Activated T-cell treated with anti-CD3 and anti-CD28 coated beads, Interleukin-2, amount 50 U/mL, for 72 hours (primary cell): ENCODE data around the gene PACS2. TPM values are rescaled to one million over a fixed set of nuclear protein-coding genes. Genes with fewer than 3 reads are reported as not detected.
A peak's percentile ranks its signal among the peaks of the same experiment; 100 is the strongest.
"Not testable (repeated sequence)": the region's sequence is repeated elsewhere in the genome, so short reads cannot be mapped to it uniquely, and the experiment has no call there.

ENCODE experiments used
- ATAC-seq, 2 donors: fragments of 150-1000 bp; cut with Tn5 transposase; replicated peaks in 1 of 2; 2 replicates each; pipeline ENCODE4 v1.10.0; 2021; ENCODE audit warnings: moderate library complexity in 2 of 2, mild to moderate bottlenecking in 1 of 2
- DNase-seq, 2 donors: peaks; one replicate each; pipeline ENCODE4 v3.0.0; 2021 to 2022; ENCODE audit warnings: mixed read lengths in 1 of 2
- H3K27ac Mint-ChIP-seq: one replicate; pipeline ENCODE4 v1.8.0; 2022; ENCODE audit warnings: mild to moderate bottlenecking, moderate library complexity, mixed read lengths
- H3K27me3 Mint-ChIP-seq: one replicate; pipeline ENCODE4 v1.8.0; 2022; ENCODE audit warnings: low read depth, mixed read lengths
- H3K36me3 Mint-ChIP-seq, 2 donors: one replicate each; pipeline ENCODE4 v1.8.0; 2022; ENCODE audit warnings: mixed read lengths in 2 of 2, mild to moderate bottlenecking in 1 of 2; ENCODE audit not compliant: insufficient read depth in 2 of 2
- H3K4me1 Mint-ChIP-seq: one replicate; pipeline ENCODE4 v1.8.0; 2022; ENCODE audit warnings: low read depth, mixed read lengths
- H3K4me3 Mint-ChIP-seq, 2 donors: one replicate each; pipeline ENCODE4 v1.8.0; 2022; ENCODE audit warnings: mild to moderate bottlenecking in 2 of 2, mixed read lengths in 2 of 2, moderate library complexity in 2 of 2
- H3K9me3 Mint-ChIP-seq, 2 donors: one replicate each; pipeline ENCODE4 v1.8.0; 2022; ENCODE audit warnings: mixed read lengths in 2 of 2
- total RNA-seq, 2 donors: library from RNA; stranded (reverse); gene quantifications; one replicate each; pipeline ENCODE4 v1.2.3, GENCODE V29; 2022

Gene PACS2
- total RNA-seq, 2 donors from 2014 or later: 36.5 to 44.9 TPM

GRCh38 chr14:105325716-105326567 is 11.4 kb downstream of the PACS2 start:
- Mint-ChIP-seq H3K9me3 (no peaks in the 10 kb centered on the region), H3K36me3 (peaks cover 0 to 3% of the 10 kb centered on the region in 2 donors), H3K4me1 (peaks cover 18% of the 10 kb centered on the region), H3K4me3 (no peak overlapping the region), H3K27ac (no peak overlapping the region), H3K27me3 (no peaks in the 10 kb centered on the region)
- ATAC-seq (no peak), DNase-seq (no peak)

- Mint-ChIP-seq H3K4me1 (peaks cover 24% of the 10 kb centered on the region), H3K27me3 (no peaks in the 10 kb centered on the region), H3K36me3 (peaks cover 0 to 3% of the 10 kb centered on the region in 2 donors), H3K27ac (no peak overlapping the region), H3K9me3 (no peaks in the 10 kb centered on the region), H3K4me3 (no peak overlapping the region)
- ATAC-seq (no peak), DNase-seq (no peak)
These were observed 12.0 kb downstream of the PACS2 start for GRCh38 chr14:105326568-105326867.

- Mint-ChIP-seq H3K4me1 (peaks cover 30% of the 10 kb centered on the region), H3K36me3 (peaks cover 0 to 3% of the 10 kb centered on the region in 2 donors), H3K4me3 (no peak overlapping the region), H3K27me3 (no peaks in the 10 kb centered on the region), H3K9me3 (no peaks in the 10 kb centered on the region), H3K27ac (no peak overlapping the region)
- ATAC-seq (no peak), DNase-seq (no peak)
These were observed 12.5 kb downstream of the PACS2 start for GRCh38 chr14:105326891-105327694.

- not testable (repeated sequence) for H3K9me3 Mint-ChIP-seq, H3K36me3 Mint-ChIP-seq, H3K27ac Mint-ChIP-seq, DNase-seq, H3K27me3 Mint-ChIP-seq, ATAC-seq, H3K4me3 Mint-ChIP-seq
- H3K4me1 Mint-ChIP-seq: peaks cover 28% of the 10 kb centered on the region
These were observed 13.1 kb downstream of the PACS2 start for GRCh38 chr14:105327695-105328045.

- Mint-ChIP-seq H3K36me3 (no peaks in the 10 kb centered on the region), H3K27ac (no peak overlapping the region), H3K27me3 (no peaks in the 10 kb centered on the region), H3K4me1 (peaks cover 23% of the 10 kb centered on the region), H3K4me3 (no peak overlapping the region), H3K9me3 (no peaks in the 10 kb centered on the region)
- ATAC-seq (no peak), DNase-seq (no peak)
These were observed 13.6 kb downstream of the PACS2 start for GRCh38 chr14:105328070-105328677.

GRCh38 chr14:105328678-105329390 is 14.3 kb downstream of the PACS2 start:
- ATAC-seq: no peak

GRCh38 chr14:105329411-105330150 is 15.0 kb downstream of the PACS2 start:
- no peaks in the 10 kb centered on the region for H3K9me3 Mint-ChIP-seq
- no peak overlapping the region for H3K27ac Mint-ChIP-seq
- DNase-seq (no peak), ATAC-seq (no peak)
- peaks cover 19% of the 10 kb centered on the region for H3K4me1 Mint-ChIP-seq
- no peak overlapping the region for H3K4me3 Mint-ChIP-seq
- no peaks in the 10 kb centered on the region for H3K36me3 Mint-ChIP-seq
- no peaks in the 10 kb centered on the region for H3K27me3 Mint-ChIP-seq

More at GRCh38 chr14:105328678-105329390, 14.3 kb downstream of the PACS2 start:
- Mint-ChIP-seq H3K4me1 (peaks cover 19% of the 10 kb centered on the region), H3K4me3 (no peak overlapping the region), H3K27ac (no peak overlapping the region), H3K9me3 (no peaks in the 10 kb centered on the region), H3K27me3 (no peaks in the 10 kb centered on the region), H3K36me3 (no peaks in the 10 kb centered on the region)
- DNase-seq: no peak

- ATAC-seq (peak; percentile 25 to 59), DNase-seq (peak in 1 of 2 donors; percentile 33)
- H3K27me3 Mint-ChIP-seq: no peaks in the 10 kb centered on the region
- no peak overlapping the region for H3K27ac Mint-ChIP-seq
- H3K9me3 Mint-ChIP-seq: no peaks in the 10 kb centered on the region
- H3K4me1 Mint-ChIP-seq: peaks cover 19% of the 10 kb centered on the region
- no peak overlapping the region for H3K4me3 Mint-ChIP-seq
- H3K36me3 Mint-ChIP-seq: no peaks in the 10 kb centered on the region
These were observed 15.9 kb downstream of the PACS2 start for GRCh38 chr14:105330491-105330895.

GRCh38 chr14:105331575-105332349 is 17.2 kb downstream of the PACS2 start:
- no peak for ATAC-seq
- Mint-ChIP-seq H3K36me3 (no peaks in the 10 kb centered on the region), H3K4me1 (peaks cover 19% of the 10 kb centered on the region), H3K4me3 (no peak overlapping the region), H3K27ac (no peak overlapping the region), H3K9me3 (no peaks in the 10 kb centered on the region), H3K27me3 (no peaks in the 10 kb centered on the region)
- DNase-seq: no peak

GRCh38 chr14:105332350-105332874 is 17.9 kb downstream of the PACS2 start:
- H3K36me3 Mint-ChIP-seq: no peaks in the 10 kb centered on the region
- no peak overlapping the region for H3K4me3 Mint-ChIP-seq
- H3K4me1 Mint-ChIP-seq: peaks cover 19% of the 10 kb centered on the region
- no peaks in the 10 kb centered on the region for H3K27me3 Mint-ChIP-seq
- no peak for ATAC-seq
- H3K9me3 Mint-ChIP-seq: no peaks in the 10 kb centered on the region
- no peak overlapping the region for H3K27ac Mint-ChIP-seq
- no peak for DNase-seq

GRCh38 chr14:105333020-105333490 is 18.5 kb downstream of the PACS2 start:
- Mint-ChIP-seq H3K27ac (no peak overlapping the region), H3K9me3 (no peaks in the 10 kb centered on the region), H3K36me3 (no peaks in the 10 kb centered on the region), H3K4me1 (peaks cover 19% of the 10 kb centered on the region), H3K27me3 (no peaks in the 10 kb centered on the region), H3K4me3 (no peak overlapping the region)
- no peak for ATAC-seq
- DNase-seq: no peak
